Measurements from ENCODE around the gene KAT5.
"Not testable (repeated sequence)": the region's sequence is repeated elsewhere in the genome, so short reads cannot be mapped to it uniquely, and the experiment has no call there.

The KAT5 gene

DNA sequence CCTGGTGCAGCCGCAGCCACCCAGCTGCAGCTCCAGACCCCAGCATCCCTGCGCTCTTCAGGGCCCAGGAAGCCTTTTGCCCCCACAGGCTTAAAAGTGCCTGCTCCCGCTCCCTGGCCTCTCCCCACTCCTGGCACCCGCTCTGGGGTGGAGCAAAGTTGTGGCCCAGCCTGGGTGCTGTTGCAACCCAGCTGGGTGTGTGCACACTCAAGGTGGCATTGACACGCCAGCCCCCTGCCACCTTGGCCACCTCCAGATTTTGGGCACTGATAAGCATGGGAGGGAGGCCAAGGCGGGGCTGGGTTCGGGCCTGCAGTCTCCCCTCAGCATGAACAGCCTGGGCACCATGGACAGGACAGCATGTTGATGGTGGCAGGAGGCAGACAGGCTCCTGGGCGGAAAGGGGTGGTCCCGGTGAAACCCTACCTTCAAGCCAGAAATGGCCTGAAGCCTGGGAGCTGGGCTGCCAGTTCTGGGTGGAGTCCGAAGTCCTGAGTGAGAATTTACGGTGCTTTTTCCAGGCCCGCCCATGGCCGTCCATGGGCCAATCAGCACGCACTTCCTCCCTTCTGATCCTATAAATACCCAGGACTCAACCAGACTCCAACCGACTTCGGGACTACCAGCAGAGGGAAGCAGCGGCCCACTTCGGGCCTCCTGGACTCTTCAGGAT, 32.1 kb downstream of the KAT5 start:
- peak; percentile 45 for DNase-seq (ENCODE audit: low read depth)
- TF ChIP-seq, protein P1, sequence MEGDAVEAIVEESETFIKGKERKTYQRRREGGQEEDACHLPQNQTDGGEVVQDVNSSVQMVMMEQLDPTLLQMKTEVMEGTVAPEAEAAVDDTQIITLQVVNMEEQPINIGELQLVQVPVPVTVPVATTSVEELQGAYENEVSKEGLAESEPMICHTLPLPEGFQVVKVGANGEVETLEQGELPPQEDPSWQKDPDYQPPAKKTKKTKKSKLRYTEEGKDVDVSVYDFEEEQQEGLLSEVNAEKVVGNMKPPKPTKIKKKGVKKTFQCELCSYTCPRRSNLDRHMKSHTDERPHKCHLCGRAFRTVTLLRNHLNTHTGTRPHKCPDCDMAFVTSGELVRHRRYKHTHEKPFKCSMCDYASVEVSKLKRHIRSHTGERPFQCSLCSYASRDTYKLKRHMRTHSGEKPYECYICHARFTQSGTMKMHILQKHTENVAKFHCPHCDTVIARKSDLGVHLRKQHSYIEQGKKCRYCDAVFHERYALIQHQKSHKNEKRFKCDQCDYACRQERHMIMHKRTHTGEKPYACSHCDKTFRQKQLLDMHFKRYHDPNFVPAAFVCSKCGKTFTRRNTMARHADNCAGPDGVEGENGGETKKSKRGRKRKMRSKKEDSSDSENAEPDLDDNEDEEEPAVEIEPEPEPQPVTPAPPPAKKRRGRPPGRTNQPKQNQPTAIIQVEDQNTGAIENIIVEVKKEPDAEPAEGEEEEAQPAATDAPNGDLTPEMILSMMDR (IDR thresholded peaks at IDR 0.05; ENCODE audit: insufficient read depth, low read depth, low read length, missing control alignments) = no peak
- H3K4me3 ChIP-seq (ENCODE audit: low read depth, low read length) = no peak overlapping the region

DNA sequence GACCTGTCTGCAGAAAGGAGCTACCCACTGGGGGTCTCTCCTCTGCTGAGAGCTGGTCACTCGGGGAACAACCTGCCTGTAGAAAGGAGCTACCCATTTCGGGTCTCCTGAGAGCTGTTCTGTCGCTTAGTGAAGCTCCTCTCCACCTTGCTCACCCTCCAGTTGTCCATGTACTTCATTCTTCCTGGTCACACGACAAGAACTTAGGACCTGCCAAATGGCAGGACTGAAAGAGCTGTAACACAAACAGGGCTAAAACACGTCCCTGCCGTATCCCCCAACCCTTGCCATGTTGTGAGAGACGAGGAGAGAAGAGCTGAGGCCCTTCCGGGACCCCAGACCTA, 32.6 kb downstream of the KAT5 start:
- TF ChIP-seq, protein P1 (IDR thresholded peaks at IDR 0.05; ENCODE audit: insufficient read depth, low read depth, low read length, missing control alignments) = no peak
- no peak for DNase-seq (ENCODE audit: low read depth)
- no peak overlapping the region for H3K4me3 ChIP-seq (ENCODE audit: low read depth, low read length)

DNA sequence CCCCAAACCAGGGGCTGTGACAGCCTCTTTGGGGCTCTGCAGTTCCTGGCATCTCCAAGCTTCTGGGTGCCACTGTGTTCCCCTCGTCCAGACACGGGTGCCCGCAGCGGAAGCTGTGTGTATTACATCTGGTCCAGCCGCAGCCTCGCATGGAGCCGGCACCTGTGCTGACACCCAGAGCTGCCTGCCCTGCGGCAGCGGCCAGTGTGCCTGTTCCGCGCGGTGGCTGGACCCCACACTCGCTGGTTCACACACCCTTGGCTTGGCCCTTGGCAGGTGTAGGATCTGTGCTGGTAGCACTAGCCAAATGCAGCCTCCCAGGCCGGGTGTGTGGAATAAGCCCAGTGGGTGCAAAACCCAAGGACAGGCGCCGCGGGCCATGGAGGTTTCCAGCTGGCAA, 33.0 kb downstream of the KAT5 start:
- no peak overlapping the region for H3K4me3 ChIP-seq (ENCODE audit: low read depth, low read length)
- no peak for DNase-seq (ENCODE audit: low read depth)
- TF ChIP-seq, protein P1 (IDR thresholded peaks at IDR 0.05; ENCODE audit: insufficient read depth, low read depth, low read length, missing control alignments) = no peak

DNA sequence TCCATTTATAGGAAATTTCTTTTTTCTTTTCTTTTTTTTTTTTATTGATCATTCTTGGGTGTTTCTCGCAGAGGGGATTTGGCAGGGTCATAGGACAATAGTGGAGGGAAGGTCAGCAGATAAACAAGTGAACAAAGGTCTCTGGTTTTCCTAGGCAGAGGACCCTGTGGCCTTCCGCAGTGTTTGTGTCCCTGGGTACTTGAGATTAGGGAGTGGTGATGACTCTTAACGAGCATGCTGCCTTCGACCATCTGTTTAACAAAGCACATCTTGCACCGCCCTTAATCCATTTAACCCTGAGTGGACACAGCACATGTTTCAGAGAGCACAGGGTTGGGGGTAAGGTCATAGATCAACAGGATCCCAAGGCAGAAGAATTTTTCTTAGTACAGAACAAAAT, 50.1 kb downstream of the KAT5 start:
- H3K4me3 ChIP-seq (ENCODE audit: low read depth, low read length); DNase-seq (ENCODE audit: low read depth): not testable (repeated sequence)

DNA sequence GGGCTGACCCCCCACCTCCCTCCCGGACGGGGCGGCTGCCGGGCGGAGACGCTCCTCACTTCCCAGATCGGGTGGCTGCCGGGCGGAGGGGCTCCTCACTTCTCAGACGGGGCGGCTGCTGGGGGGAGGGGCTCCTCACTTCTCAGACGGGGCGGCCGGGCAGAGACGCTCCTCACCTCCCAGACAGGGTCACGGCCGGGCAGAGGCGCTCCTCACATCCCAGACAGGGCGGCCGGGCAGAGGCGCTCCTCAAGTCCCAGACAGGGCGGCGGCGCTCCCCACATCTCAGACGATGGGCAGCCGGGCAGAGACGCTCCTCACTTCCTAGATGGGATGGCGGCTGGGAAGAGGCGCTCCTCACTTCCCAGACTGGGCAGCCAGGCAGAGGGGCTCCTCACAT, 50.8 kb downstream of the KAT5 start:
- not testable (repeated sequence) for DNase-seq (ENCODE audit: low read depth); H3K4me3 ChIP-seq (ENCODE audit: low read depth, low read length)

DNA sequence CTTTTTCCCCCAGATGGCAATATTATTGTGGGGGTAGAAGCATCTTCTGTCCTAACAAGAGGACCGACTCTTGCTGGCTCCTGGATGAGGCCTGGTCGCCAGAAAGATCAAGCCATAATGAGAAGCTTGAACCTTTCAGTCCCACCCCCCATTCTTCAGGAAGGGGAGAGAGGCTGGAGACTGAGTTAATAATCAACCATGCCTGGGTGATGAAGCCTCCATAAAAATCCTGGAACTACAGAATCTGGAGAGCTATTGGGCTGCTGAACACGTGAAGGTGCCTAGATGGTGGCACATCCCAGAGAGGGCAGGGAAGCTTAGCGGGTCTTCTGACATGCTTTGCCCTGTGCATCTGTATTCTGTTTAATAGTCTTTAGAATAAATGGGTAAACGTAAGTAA, 52.4 kb downstream of the KAT5 start:
- H3K4me3 ChIP-seq (ENCODE audit: low read depth, low read length) = no peak overlapping the region
- TF ChIP-seq, protein P1 (IDR thresholded peaks at IDR 0.05; ENCODE audit: insufficient read depth, low read depth, low read length, missing control alignments) = no peak
- no peak for DNase-seq (ENCODE audit: low read depth)

DNA sequence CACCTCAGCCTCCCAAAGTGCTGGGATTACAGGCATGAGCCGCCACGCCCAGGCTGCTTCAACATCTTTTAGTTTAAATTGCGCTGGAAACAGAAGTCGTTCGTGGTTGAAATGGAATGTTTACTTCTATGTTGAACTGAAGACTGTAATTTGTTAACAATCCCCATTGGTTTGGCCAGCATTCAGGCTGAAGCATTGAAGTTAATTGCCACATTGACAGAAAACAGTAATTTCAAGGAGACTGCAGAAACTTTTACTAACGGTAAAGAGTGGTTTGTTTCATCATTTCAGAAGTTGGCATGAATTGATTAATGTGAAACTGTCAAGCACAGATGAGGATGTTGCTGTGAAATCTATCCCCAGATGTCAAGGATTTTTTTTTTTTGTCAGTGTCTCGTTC, 54.5 kb downstream of the KAT5 start:
- DNase-seq (ENCODE audit: low read depth) = no peak
- TF ChIP-seq, protein P1 (IDR thresholded peaks at IDR 0.05; ENCODE audit: insufficient read depth, low read depth, low read length, missing control alignments) = no peak
- no peak overlapping the region for H3K4me3 ChIP-seq (ENCODE audit: low read depth, low read length)

DNA sequence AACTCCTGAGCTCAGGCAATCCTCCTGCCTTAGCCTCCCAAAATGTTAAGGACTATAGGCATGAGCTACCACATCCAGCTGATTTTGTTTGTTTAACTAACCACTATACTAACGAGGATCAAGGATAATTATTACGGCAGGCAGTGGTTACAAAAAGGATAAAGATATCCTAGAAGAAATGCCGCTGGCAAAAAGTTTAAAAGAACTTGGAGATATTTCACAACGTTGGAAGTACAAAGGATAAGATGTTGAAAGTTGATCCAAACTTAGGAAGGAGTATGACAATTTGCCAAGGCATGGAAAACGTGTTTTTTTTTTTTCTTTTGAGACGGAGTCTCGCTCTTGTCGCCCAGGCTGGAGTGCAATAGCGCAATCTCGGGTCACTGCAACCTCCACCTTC, 55.4 kb downstream of the KAT5 start:
- H3K4me3 ChIP-seq (ENCODE audit: low read depth, low read length) = no peak overlapping the region
- no peak for DNase-seq (ENCODE audit: low read depth)
- TF ChIP-seq, protein P1 (IDR thresholded peaks at IDR 0.05; ENCODE audit: insufficient read depth, low read depth, low read length, missing control alignments) = no peak

DNA sequence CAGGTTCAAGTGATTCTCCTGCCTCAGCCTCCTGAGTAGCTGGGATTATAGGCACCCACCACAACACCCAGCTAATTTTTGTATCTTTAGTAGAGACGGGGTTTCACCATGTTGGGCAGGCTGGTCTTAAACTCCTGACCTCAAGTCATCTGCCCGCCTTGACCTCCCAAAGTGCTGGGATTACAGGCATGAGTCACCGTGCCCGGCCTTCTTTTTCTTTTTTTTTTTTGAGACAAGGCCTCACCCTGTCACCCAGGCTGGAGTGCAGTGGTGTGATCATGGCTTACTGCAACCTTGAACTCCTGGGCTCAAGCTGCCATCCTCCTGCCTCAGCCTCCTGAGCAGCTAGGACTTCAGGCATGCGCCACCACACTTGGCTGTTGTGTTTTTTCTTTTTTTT, 55.8 kb downstream of the KAT5 start:
- H3K4me3 ChIP-seq (ENCODE audit: low read depth, low read length); DNase-seq (ENCODE audit: low read depth): not testable (repeated sequence)

All from GM12865 (cell line).